K562 (cell line): ENCODE results near the gene ZMPSTE24. TPM values are rescaled to one million over a fixed set of nuclear protein-coding genes. Genes with fewer than 3 reads are reported as not detected.

Experiments
- AFF1 ChIP-seq, 2 experiments: fragments of 450-650 bp; IDR thresholded peaks; 2 replicates each; pipeline ENCODE4 v1.6.1; 2018; ENCODE audit warnings: mild to moderate bottlenecking in 2 of 2, low read depth in 1 of 2; ENCODE audit not compliant: partially characterized antibody in 2 of 2
- DDX20 ChIP-seq: fragments of 450-650 bp; IDR thresholded peaks from 2 replicates; pipeline ENCODE4 v1.6.1; 2016; ENCODE audit warnings: missing genetic modification characterization, low read depth, mild to moderate bottlenecking, missing compliant biosample characterization, moderate library complexity
- FUS ChIP-seq: fragments of 200-400 bp; formaldehyde crosslinking; optimal IDR thresholded peaks from 2 replicates; pipeline ENCODE3; 2017; ENCODE audit warnings: low read depth, low read length
- ILK ChIP-seq: fragments of 450-650 bp; IDR thresholded peaks from 2 replicates; pipeline ENCODE4 v1.6.1; 2016; ENCODE audit warnings: missing genetic modification characterization, low read depth, mild to moderate bottlenecking, missing compliant biosample characterization, moderate library complexity, borderline replicate concordance
- PHF20 ChIP-seq: fragments of 450-650 bp; IDR thresholded peaks from 2 replicates; pipeline ENCODE4 v1.6.1; 2018; ENCODE audit not compliant: partially characterized antibody
- SMAD3 ChIP-seq: fragments of 450-650 bp; formaldehyde crosslinking; conservative IDR thresholded peaks from 2 replicates; pipeline ENCODE4 v1.4.0; 2020; ENCODE audit warnings: mild to moderate bottlenecking
- SUPT5H ChIP-seq: fragments of 450-650 bp; IDR thresholded peaks from 2 replicates; pipeline ENCODE4 v1.6.1; 2016
- THRA ChIP-seq: fragments of 450-650 bp; IDR thresholded peaks from 2 replicates; pipeline ENCODE4 v1.6.1; 2017; ENCODE audit warnings: mild to moderate bottlenecking, moderate library complexity
- ZNF75A ChIP-seq: fragments of 450-650 bp; formaldehyde crosslinking; IDR thresholded peaks from 2 replicates; pipeline ENCODE4 v1.4.0; 2020; ENCODE audit warnings: mild to moderate bottlenecking
- polyA plus RNA-seq, 8 experiments: library from polyadenylated mRNA; depleted of rRNA in 4 of 8; stranded (reverse) in 5 of 8; unstranded in 3 of 8; fragments of >200 nt; fragmentation: Nextera tagmentation in 2 of 8; fragmentation: Illumina TruSeq in 1 of 8; extraction: Ambion mirVana in 2 of 8; extraction: Trizol in 1 of 8; gene quantifications; 2 replicates each; pipeline versions ENCODE4 v1.2.1 to v1.2.3, GENCODE V29; 2011 to 2014; ENCODE audit warnings: inconsistent platforms in 1 of 8, missing spikeins in 1 of 8
- total RNA-seq, 7 experiments: library from RNA; depleted of rRNA in 6 of 7; stranded (reverse); fragments of >200 nt in 6 of 7; fragmentation: Illumina TruSeq in 2 of 7; extraction: Trizol in 2 of 7; gene quantifications; 2 replicates each; pipeline versions ENCODE4 v1.2.1 to v1.2.3, GENCODE V29; 2011 to 2021; ENCODE audit warnings: low replicate concordance in 1 of 7

The ZMPSTE24 gene
- total and polyA plus RNA-seq, 9 of the 15 experiments (the other 6 are each of a cell fraction or from before 2014, with no cell fraction given): 30.7 to 75.9 (median 64.3) TPM

- TF ChIP-seq AFF1 (IDR thresholded peaks at IDR 0.05; ENCODE audit: low read depth in 1 of 2, partially characterized antibody in 2 of 2) (no peak), DDX20 (no peak), SMAD3 (CRISPR knock-in tag) (no peak), THRA (no peak), PHF20 (no peak), SUPT5H (0 out of 2 replicates have a peak, but pooled peaks have one; percentile 29), FUS (no peak), ILK (no peak), ZNF75A (CRISPR knock-in tag) (no peak)
These were observed 12.3 kb downstream of the ZMPSTE24 start (continued) for GRCh38 chr1:40270152-40270834.
